ENCODE results near the gene PNPLA7. TPM values are rescaled to one million over a fixed set of nuclear protein-coding genes. Genes with fewer than 3 reads are reported as not detected.
A peak's percentile ranks its signal among the peaks of the same experiment; 100 is the strongest.

The PNPLA7 gene
- total RNA-seq, 1 experiment from 2014 or later: 1.8 TPM

GRCh38 chr9:137588891-137589290, 38.7 kb upstream of the PNPLA7 start:
- no peaks in the 10 kb centered on the region for H3K9me3 ChIP-seq (ENCODE audit: control insufficient read depth in 1 of 2, insufficient read depth in 1 of 2, low read depth in 1 of 2, low read length in 2 of 2)
- ChIA-PET POLR2A (no interaction called here), CTCF (no interaction called here), RAD21 (ENCODE audit: low non-redundant PET in 1 of 2, low total read pairs in 2 of 2, uncharacterized antibody in 2 of 2, unreplicated experiment in 2 of 2) (no interaction called here)
- peaks cover 59% of the 10 kb centered on the region for H3K79me2 ChIP-seq (ENCODE audit: insufficient read depth, low read length)
- intact Hi-C loops (cut with micrococcal nuclease): no loop called here
- no peaks in the 10 kb centered on the region for H3K9me2 ChIP-seq (ENCODE audit: insufficient read depth)
- H4K20me1 ChIP-seq (ENCODE audit: insufficient read depth): no peaks in the 10 kb centered on the region
- ATAC-seq (no peak), DNase-seq (ENCODE audit: low read depth, low spot score) (no peak)
- H3K27ac ChIP-seq (ENCODE audit: low read depth, low read length): peak overlapping the region; percentile 75; the same call in 1 of the 2 replicates
- peak overlapping the region; percentile 94 for H3K9ac ChIP-seq (ENCODE audit: low read length)
- BruUV-seq (replicated peaks): TSS peak; percentile 52
- H2AFZ ChIP-seq (ENCODE audit: low read depth, low read length, poor library complexity, severe bottlenecking): no peak overlapping the region
- TF ChIP-seq RAD21 (IDR thresholded peaks at IDR 0.05; ENCODE audit: low read depth) (no peak), FOSL1 (IDR thresholded peaks at IDR 0.05; ENCODE audit: low read depth) (no peak), ELF1 (IDR thresholded peaks at IDR 0.05; ENCODE audit: borderline replicate concordance, low read depth) (no peak), TCF7L2 (IDR thresholded peaks at IDR 0.05; ENCODE audit: borderline replicate concordance, extremely low read depth, insufficient read depth, insufficient read length) (no peak), ZBTB33 (IDR thresholded peaks at IDR 0.05; ENCODE audit: extremely low read depth, insufficient replicate concordance, low read length) (no peak), POLR2A (IDR thresholded peaks at IDR 0.05; ENCODE audit: borderline replicate concordance, extremely low read depth, insufficient read depth, insufficient read length) (no peak), SP1 (IDR thresholded peaks at IDR 0.05; ENCODE audit: low read depth) (no peak), ZNF274 (IDR thresholded peaks at IDR 0.05; ENCODE audit: low read depth, low read length) (no peak), CBX3 (IDR thresholded peaks at IDR 0.05; ENCODE audit: low read depth) (no peak), EZH2 (IDR thresholded peaks at IDR 0.05) (no peak), EGR1 (IDR thresholded peaks at IDR 0.05; ENCODE audit: low read depth) (no peak)
- H3K36me3 ChIP-seq (ENCODE audit: control insufficient read depth in 1 of 2, insufficient read depth in 2 of 2, low read length in 2 of 2): peaks cover 27 to 45% of the 10 kb centered on the region in 2 experiments; a peak in 3 of 4 replicates
- peak overlapping the region; percentile 80 to 91 for H3K4me3 ChIP-seq (replicated peaks in 1 of 2; ENCODE audit: low read depth in 1 of 2, low read length in 2 of 2)
- peak overlapping the region; percentile 83 for H3K4me2 ChIP-seq (ENCODE audit: low read length)
- H3K4me1 ChIP-seq (ENCODE audit: control insufficient read depth in 1 of 2, insufficient read depth in 2 of 2, low read length in 2 of 2): peaks cover 11 to 20% of the 10 kb centered on the region in 2 experiments; a peak in 2 of 4 replicates
- H3K27me3 ChIP-seq (ENCODE audit: insufficient read depth, low read length): no peaks in the 10 kb centered on the region
